A549 (cell line): ENCODE results near the gene VPS26B.

ENCODE experiments used
- CTCF ChIP-seq: fragments of >200 bp; sonication (Bioruptor Twin); formaldehyde crosslinking; IDR thresholded peaks from 3 replicates; pipeline ENCODE4 v1.5.1; 2016
- TF ChIP-seq, protein P1 (sequence below): fragments of 200-600 bp; sonication (generic); IDR thresholded peaks from 2 replicates; pipeline ENCODE4 v1.6.1; 2016; ENCODE audit warnings: antibody characterized with exemption, mild to moderate bottlenecking, moderate library complexity

DNA sequence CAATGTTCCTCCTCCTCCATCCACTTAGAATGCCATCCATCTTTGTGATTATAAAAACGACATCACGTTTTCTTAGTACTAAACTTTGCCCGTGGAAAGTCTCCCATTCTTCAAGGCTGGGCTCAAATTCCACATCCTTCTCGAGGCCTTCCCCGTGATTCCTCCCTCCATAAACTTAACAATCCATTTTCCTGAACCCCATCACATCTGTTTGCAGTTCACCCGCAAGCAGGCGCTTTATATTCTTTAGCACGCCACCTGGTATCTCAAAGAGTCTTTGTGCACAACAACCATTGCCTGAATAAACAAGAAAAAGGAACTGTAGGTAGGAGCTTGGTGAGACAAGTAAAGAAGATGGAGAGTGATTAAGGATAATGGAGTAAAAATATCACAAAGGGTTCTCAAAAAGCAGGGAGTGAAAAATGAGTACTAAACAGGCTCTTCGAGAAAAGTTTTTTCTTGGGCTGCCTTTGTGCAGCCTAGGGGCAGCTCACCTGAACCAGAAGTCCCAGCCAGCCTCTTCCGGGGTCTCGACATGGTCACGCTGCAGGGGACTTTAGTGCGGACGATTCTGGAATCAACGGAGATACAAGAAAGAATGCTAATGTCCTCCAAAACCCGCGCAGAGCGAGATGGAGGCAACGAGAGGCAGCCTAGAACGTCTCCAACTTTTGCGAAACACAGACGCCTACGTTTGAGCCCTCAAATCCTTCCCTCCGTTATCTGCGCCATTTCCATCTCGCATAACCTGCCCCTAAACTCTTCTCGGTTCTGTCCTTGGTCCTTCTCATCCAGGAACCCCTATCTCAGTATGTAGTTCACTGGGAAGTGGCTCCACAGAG lies 28.1 kb downstream of the VPS26B start:
- TF ChIP-seq, protein P1, sequence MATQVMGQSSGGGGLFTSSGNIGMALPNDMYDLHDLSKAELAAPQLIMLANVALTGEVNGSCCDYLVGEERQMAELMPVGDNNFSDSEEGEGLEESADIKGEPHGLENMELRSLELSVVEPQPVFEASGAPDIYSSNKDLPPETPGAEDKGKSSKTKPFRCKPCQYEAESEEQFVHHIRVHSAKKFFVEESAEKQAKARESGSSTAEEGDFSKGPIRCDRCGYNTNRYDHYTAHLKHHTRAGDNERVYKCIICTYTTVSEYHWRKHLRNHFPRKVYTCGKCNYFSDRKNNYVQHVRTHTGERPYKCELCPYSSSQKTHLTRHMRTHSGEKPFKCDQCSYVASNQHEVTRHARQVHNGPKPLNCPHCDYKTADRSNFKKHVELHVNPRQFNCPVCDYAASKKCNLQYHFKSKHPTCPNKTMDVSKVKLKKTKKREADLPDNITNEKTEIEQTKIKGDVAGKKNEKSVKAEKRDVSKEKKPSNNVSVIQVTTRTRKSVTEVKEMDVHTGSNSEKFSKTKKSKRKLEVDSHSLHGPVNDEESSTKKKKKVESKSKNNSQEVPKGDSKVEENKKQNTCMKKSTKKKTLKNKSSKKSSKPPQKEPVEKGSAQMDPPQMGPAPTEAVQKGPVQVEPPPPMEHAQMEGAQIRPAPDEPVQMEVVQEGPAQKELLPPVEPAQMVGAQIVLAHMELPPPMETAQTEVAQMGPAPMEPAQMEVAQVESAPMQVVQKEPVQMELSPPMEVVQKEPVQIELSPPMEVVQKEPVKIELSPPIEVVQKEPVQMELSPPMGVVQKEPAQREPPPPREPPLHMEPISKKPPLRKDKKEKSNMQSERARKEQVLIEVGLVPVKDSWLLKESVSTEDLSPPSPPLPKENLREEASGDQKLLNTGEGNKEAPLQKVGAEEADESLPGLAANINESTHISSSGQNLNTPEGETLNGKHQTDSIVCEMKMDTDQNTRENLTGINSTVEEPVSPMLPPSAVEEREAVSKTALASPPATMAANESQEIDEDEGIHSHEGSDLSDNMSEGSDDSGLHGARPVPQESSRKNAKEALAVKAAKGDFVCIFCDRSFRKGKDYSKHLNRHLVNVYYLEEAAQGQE: no peak
- no peak for TF ChIP-seq CTCF
